ENCODE results near the gene SRI.

SRI gene

DNA sequence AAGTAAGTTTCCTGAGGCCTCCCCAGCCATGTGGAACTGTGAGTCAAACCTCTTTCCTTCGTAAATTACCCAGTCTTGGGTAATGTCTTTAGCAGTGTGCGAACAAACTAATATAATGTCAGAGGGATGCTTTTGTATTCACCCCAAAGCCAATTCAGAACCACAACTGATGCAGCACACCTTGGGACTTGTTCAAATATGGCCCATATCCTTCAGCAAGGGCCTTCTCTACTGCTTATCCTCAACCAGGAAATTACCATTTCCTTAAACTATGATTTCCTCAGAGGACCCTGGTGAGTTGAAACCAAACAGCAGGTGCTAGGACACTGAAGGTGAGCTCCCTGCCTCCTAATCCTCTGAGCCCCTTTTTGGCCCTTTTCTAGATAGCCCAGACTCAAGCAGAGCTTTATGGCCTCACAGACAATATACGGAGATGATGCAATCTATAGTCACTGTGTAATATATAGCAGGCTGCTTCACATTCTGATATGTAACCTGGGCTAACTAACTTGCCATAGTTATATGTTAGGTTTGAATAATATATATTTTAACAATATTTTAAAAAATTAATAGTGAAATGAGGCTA is 15.2 kb downstream of the SRI start:
- no peak overlapping the region for H3K4me3 ChIP-seq (ENCODE audit: low read length)
- no peaks in the 10 kb centered on the region for H3K4me1 ChIP-seq (ENCODE audit: control insufficient read depth, insufficient read depth, low read length)
- no peak overlapping the region for H3K4me2 ChIP-seq (ENCODE audit: low read length)
- no peaks in the 10 kb centered on the region for H3K27me3 ChIP-seq (ENCODE audit: control insufficient read depth, insufficient read depth, low read length)
- no peak overlapping the region for H3K9ac ChIP-seq (ENCODE audit: low read depth, low read length)
- H3K36me3 ChIP-seq (ENCODE audit: insufficient read depth, low read length): peaks cover 70% of the 10 kb centered on the region
- no peaks in the 10 kb centered on the region for H3K9me3 ChIP-seq (replicated peaks; ENCODE audit: low read length)

DNA sequence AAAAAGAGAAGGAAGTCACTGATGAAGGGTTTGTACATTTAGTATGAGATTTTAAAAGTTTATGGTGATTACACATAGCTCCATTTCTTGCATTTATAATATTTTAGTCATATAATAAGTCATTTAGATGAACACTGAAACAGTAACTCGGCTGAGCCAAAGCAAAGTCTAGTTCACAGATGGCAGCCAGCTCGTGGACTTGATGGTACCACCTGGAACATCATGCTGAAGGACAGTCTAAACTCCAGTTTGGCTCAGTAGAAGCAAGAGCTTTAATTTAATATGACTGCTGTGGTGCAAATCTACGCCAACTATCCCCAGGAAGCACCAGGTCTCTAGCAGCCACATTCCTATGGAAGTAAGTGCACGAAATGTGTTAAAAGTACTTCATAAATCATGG is 16.4 kb downstream of the SRI start:
- H3K4me3 ChIP-seq (ENCODE audit: low read length): no peak overlapping the region
- no peaks in the 10 kb centered on the region for H3K4me1 ChIP-seq (ENCODE audit: control insufficient read depth, insufficient read depth, low read length)
- no peaks in the 10 kb centered on the region for H3K27me3 ChIP-seq (ENCODE audit: control insufficient read depth, insufficient read depth, low read length)
- H3K9ac ChIP-seq (ENCODE audit: low read depth, low read length): no peak overlapping the region
- H3K4me2 ChIP-seq (ENCODE audit: low read length): no peak overlapping the region
- peaks cover 62% of the 10 kb centered on the region for H3K36me3 ChIP-seq (ENCODE audit: insufficient read depth, low read length)
- no peaks in the 10 kb centered on the region for H3K9me3 ChIP-seq (replicated peaks; ENCODE audit: low read length)

DNA sequence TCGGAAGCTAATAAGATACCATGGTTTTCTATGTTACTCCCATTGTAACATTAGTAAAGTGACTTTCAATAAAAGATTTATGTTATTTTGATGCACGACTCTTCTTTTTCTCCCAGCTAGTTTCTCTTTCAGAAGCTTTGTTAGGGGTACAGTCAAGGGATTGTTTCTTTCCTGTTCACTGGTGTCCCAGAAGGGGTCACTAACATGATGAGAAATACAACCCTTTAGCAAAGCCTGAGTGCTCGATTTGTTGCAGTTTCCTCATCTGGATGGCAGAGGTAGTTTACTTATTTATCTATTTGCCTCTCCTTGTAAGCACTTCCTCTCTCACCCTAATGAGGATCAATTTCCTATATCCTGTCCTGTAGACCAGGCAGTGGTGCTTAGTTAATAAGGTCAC is 17.0 kb downstream of the SRI start:
- no peaks in the 10 kb centered on the region for H3K9me3 ChIP-seq (replicated peaks; ENCODE audit: low read length)
- H3K9ac ChIP-seq (ENCODE audit: low read depth, low read length): no peak overlapping the region
- H3K27me3 ChIP-seq (ENCODE audit: control insufficient read depth, insufficient read depth, low read length): no peaks in the 10 kb centered on the region
- H3K4me1 ChIP-seq (ENCODE audit: control insufficient read depth, insufficient read depth, low read length): no peaks in the 10 kb centered on the region
- H3K36me3 ChIP-seq (ENCODE audit: insufficient read depth, low read length): peaks cover 56% of the 10 kb centered on the region
- no peak overlapping the region for H3K4me2 ChIP-seq (ENCODE audit: low read length)
- H3K4me3 ChIP-seq (ENCODE audit: low read length): no peak overlapping the region

DNA sequence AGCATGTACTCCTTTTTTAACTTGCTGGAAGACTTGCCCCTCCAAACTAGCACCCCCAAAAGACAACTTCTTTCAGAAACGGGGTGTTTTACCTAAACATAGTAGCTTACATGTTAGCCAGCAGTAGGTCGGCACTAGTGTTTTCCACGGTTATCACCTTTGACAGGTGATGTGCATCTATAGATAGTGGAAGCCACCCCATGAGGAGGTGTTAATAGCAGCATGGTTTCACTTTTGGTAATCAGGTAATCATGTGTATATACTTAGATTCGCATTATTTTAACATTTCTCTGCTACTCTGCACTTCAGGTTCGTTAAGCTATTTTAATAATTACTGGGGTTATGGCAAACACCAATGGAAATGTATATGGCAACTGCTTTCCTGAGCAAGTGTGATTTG is 17.6 kb downstream of the SRI start:
- Histone ChIP-seq H3K4me2 (ENCODE audit: low read length) (no peak overlapping the region), H3K36me3 (ENCODE audit: insufficient read depth, low read length) (peaks cover 52% of the 10 kb centered on the region), H3K9me3 (replicated peaks; ENCODE audit: low read length) (no peaks in the 10 kb centered on the region), H3K4me3 (ENCODE audit: low read length) (no peak overlapping the region), H3K27me3 (ENCODE audit: control insufficient read depth, insufficient read depth, low read length) (no peaks in the 10 kb centered on the region), H3K9ac (ENCODE audit: low read depth, low read length) (no peak overlapping the region), H3K4me1 (ENCODE audit: control insufficient read depth, insufficient read depth, low read length) (no peaks in the 10 kb centered on the region)

DNA sequence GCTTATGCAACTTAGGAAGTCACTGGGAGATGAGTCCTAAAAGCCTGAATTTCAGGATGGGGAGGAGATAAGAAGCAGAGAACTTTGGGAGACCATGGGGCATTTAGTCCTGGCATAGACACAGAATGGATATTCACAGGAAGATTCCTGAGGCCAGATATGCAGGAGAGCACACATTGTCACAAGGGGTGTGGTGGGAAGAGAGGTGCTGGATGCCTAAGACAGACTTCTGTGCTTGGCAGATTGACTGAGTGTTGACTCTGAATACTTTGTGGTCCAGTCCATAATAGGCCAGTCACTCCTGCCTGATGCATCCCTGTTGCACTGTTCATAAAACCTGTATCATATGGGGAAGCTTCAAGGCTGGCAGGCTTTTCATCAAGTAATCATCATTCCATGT is 18.5 kb downstream of the SRI start:
- peaks cover 44% of the 10 kb centered on the region for H3K36me3 ChIP-seq (ENCODE audit: insufficient read depth, low read length)
- H3K4me3 ChIP-seq (ENCODE audit: low read length): no peak overlapping the region
- no peaks in the 10 kb centered on the region for H3K4me1 ChIP-seq (ENCODE audit: control insufficient read depth, insufficient read depth, low read length)
- no peaks in the 10 kb centered on the region for H3K9me3 ChIP-seq (replicated peaks; ENCODE audit: low read length)
- no peak overlapping the region for H3K4me2 ChIP-seq (ENCODE audit: low read length)
- H3K9ac ChIP-seq (ENCODE audit: low read depth, low read length): no peak overlapping the region
- H3K27me3 ChIP-seq (ENCODE audit: control insufficient read depth, insufficient read depth, low read length): no peaks in the 10 kb centered on the region

DNA sequence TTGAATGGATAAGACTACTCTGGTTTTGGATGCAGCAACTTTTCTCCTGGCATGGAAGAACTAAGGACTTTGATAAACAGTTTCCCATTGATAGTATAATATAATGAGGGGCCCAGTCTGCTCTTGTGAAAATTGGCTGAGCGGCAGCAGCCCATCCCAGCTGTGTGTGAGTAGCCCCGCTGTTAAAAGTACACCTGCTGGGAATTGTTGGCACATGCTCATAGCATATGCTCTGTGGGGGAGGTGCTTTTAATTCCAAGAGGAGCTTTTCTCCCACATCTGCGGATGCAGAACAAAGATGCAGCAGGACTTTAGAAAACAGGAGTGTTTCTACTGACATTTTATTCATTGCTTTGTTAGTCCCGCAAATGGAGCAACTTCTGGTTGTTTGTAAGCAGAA is 19.0 kb downstream of the SRI start:
- Histone ChIP-seq H3K36me3 (ENCODE audit: insufficient read depth, low read length) (peaks cover 39% of the 10 kb centered on the region), H3K4me1 (ENCODE audit: control insufficient read depth, insufficient read depth, low read length) (no peaks in the 10 kb centered on the region), H3K4me2 (ENCODE audit: low read length) (no peak overlapping the region), H3K27me3 (ENCODE audit: control insufficient read depth, insufficient read depth, low read length) (no peaks in the 10 kb centered on the region), H3K9ac (ENCODE audit: low read depth, low read length) (no peak overlapping the region), H3K9me3 (replicated peaks; ENCODE audit: low read length) (no peaks in the 10 kb centered on the region), H3K4me3 (ENCODE audit: low read length) (no peak overlapping the region)

DNA sequence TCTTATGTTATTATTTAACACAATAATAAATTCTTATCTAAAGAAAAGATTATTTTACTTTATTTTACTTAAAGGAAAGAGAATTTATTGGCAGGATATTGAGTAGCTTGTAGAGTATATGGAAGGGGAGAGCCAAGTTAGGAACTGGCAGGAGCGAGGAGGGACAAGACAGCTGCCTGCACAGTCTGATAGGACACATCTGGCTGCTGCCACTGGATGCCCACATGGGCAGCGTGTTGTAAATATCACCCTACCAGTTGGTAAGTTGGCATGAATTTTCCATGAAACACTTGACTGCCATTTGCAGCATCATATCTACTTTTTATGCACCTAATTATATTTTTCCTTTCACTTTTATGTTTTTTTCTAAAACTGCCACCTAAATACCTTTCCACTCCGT is 19.6 kb downstream of the SRI start:
- Histone ChIP-seq H3K4me3 (ENCODE audit: low read length) (no peak overlapping the region), H3K9ac (ENCODE audit: low read depth, low read length) (no peak overlapping the region), H3K9me3 (replicated peaks; ENCODE audit: low read length) (no peaks in the 10 kb centered on the region), H3K36me3 (ENCODE audit: insufficient read depth, low read length) (peaks cover 35% of the 10 kb centered on the region), H3K27me3 (ENCODE audit: control insufficient read depth, insufficient read depth, low read length) (no peaks in the 10 kb centered on the region), H3K4me2 (ENCODE audit: low read length) (no peak overlapping the region), H3K4me1 (ENCODE audit: control insufficient read depth, insufficient read depth, low read length) (no peaks in the 10 kb centered on the region)

DNA sequence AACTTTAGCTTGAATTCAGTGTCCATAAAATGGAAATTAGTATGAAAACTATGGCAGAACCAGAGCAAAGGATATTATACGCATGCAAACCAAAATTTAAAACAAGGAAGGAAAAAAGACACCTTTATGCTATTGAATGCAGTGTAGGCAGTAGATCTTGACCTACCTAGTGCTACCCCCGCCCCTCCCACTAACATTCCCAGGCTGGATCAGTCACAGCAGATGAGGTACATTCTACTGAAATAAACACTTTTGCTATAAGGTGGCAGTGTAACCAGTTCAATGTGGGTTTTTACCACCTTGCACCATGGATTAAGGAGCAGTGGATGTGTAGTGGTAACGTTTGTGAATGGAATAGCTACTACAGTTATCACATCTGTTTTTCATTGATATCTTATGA is 27.9 kb downstream of the SRI start:
- Histone ChIP-seq H3K9me3 (replicated peaks; ENCODE audit: low read length) (no peaks in the 10 kb centered on the region), H3K27me3 (ENCODE audit: control insufficient read depth, insufficient read depth, low read length) (no peaks in the 10 kb centered on the region), H3K36me3 (ENCODE audit: insufficient read depth, low read length) (no peaks in the 10 kb centered on the region), H3K4me2 (ENCODE audit: low read length) (no peak overlapping the region), H3K4me1 (ENCODE audit: control insufficient read depth, insufficient read depth, low read length) (no peaks in the 10 kb centered on the region), H3K9ac (ENCODE audit: low read depth, low read length) (no peak overlapping the region), H3K4me3 (ENCODE audit: low read length) (no peak overlapping the region)

DNA sequence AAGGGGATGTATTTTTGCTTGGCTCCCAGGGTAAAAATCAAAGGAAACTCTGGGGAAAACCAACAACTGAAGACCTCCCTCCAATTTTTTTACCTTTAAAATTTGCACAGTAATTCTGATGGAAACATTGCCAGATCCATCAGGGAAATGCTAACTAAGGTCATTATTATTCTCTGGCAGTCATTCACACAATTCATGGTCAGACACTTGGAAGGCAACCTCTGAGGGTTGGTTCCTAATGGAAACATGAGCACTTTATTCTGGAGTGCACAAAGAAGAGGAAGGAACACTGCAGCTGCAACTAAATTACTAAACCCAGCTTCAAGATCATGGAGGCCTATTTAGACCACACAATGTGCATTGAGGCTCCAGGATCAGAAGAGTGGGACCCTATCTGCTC is 34.2 kb downstream of the SRI start:
- Histone ChIP-seq H3K4me1 (ENCODE audit: control insufficient read depth, insufficient read depth, low read length) (peaks cover 16% of the 10 kb centered on the region), H3K4me3 (ENCODE audit: low read length) (no peak overlapping the region), H3K9ac (ENCODE audit: low read depth, low read length) (no peak overlapping the region), H3K4me2 (ENCODE audit: low read length) (no peak overlapping the region), H3K27me3 (ENCODE audit: control insufficient read depth, insufficient read depth, low read length) (no peaks in the 10 kb centered on the region), H3K36me3 (ENCODE audit: insufficient read depth, low read length) (no peaks in the 10 kb centered on the region), H3K9me3 (replicated peaks; ENCODE audit: low read length) (no peaks in the 10 kb centered on the region)

DNA sequence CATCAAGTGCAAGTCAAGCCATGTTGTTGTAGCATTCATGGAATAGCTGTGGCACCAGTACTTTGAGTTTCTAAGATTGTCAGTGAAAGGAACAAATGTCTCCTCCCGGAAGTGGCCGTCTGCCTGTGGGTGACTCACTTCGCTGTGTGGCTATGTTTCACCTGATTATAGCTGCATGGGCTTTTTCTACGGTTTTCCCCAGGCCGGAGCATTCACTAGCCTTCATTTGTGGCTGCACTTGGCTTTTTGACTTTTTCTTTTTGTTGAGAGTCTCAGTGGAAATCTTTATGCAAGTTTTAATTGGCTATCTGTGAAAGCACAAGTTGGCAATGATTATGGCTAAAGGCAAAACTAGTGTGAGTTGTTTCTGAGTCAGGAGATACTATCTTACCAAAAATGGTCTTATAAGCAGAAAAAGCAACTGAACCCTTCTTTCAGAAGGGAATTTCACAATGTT is 35.0 kb downstream of the SRI start:
- no peak overlapping the region for H3K4me3 ChIP-seq (ENCODE audit: low read length)
- no peaks in the 10 kb centered on the region for H3K36me3 ChIP-seq (ENCODE audit: insufficient read depth, low read length)

DNA sequence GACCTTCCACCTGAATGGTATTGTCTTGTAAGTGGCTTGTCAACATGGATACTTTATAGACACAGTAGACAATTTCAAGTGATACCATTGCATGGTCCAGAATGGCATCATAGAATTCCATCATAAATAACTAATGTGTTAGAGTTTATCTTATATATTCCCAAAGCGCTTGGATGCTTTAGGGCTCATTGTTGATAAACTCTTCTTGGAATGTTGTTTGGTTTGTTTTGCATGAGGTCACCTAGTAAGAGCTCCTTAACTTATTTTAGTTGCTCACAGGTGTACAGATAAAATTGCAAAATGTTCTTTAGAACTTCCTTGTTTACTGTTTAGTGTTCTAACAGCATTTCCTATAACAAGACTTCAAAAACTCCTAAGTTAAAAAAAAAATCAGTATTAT is 36.8 kb downstream of the SRI start:
- Histone ChIP-seq H3K36me3 (ENCODE audit: insufficient read depth, low read length) (no peaks in the 10 kb centered on the region), H3K27me3 (ENCODE audit: control insufficient read depth, insufficient read depth, low read length) (no peaks in the 10 kb centered on the region), H3K9me3 (replicated peaks; ENCODE audit: low read length) (no peaks in the 10 kb centered on the region), H3K4me3 (ENCODE audit: low read length) (no peak overlapping the region), H3K4me2 (ENCODE audit: low read length) (no peak overlapping the region), H3K9ac (ENCODE audit: low read depth, low read length) (no peak overlapping the region), H3K4me1 (ENCODE audit: control insufficient read depth, insufficient read depth, low read length) (peaks cover 16% of the 10 kb centered on the region)

More for the DNA sequence above, 35.0 kb downstream of the SRI start:
- Histone ChIP-seq H3K9me3 (replicated peaks; ENCODE audit: low read length) (no peaks in the 10 kb centered on the region), H3K9ac (ENCODE audit: low read depth, low read length) (no peak overlapping the region), H3K27me3 (ENCODE audit: control insufficient read depth, insufficient read depth, low read length) (no peaks in the 10 kb centered on the region), H3K4me2 (ENCODE audit: low read length) (peak overlapping the region; percentile 63), H3K4me1 (ENCODE audit: control insufficient read depth, insufficient read depth, low read length) (peaks cover 16% of the 10 kb centered on the region)

DNA sequence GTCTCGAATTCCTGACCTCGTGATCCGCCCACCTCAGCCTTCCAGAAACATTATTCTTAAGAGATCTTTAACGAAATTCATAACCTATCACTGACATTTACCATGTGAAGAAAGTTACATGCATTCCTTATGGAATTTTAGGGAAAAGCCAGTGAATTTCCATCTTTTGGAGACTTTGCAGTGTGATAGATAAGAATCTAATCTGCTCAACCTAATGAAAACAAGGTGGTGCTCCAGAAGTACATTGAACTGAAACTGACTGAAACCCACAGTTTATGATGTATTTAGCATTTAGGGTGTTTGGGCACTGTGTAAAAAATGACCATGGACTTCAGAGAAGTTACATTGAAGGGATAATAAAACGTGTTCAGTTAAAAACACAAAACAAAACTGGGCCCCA is 43.6 kb downstream of the SRI start:
- Histone ChIP-seq H3K36me3 (ENCODE audit: insufficient read depth, low read length) (no peaks in the 10 kb centered on the region), H3K4me3 (ENCODE audit: low read length) (no peak overlapping the region), H3K27me3 (ENCODE audit: control insufficient read depth, insufficient read depth, low read length) (no peaks in the 10 kb centered on the region), H3K9me3 (replicated peaks; ENCODE audit: low read length) (no peaks in the 10 kb centered on the region), H3K9ac (ENCODE audit: low read depth, low read length) (no peak overlapping the region), H3K4me2 (ENCODE audit: low read length) (no peak overlapping the region), H3K4me1 (ENCODE audit: control insufficient read depth, insufficient read depth, low read length) (no peaks in the 10 kb centered on the region)
